ENCODE measurements around the gene SDCCAG8.

The SDCCAG8 gene

DNA sequence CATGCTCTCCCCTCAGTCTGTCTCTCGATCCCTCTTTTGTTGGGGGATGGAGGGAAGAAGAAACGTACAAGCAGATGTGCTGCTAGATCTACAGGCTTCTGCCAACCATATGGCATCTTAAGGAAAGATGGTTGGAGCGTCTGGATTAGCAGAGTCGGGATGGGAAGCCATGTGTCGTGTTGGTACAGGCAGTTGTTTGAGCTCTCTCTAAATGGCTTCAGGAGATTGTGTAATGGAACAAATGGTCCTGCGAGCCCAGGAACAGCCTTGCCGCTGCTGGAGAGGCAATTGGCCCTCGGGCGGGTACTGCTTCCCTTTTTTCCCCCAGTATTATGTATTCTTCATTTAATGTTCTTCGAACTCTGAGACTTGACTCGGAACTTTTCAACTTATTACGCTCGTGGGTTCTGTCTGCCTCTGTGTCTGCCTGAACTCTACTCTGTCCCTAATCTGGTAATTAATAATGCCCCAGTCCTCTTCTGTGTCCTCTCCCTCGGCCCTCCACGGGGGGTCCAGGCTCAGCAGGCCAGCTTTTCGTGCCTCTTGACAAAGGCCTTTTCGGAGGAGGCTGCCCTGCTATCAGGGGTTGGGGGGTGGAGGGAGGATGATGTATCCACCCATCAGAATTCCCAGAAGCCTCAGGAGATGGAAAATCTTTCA, 215.3 kb downstream of the SDCCAG8 start:
- DNase-seq = no peak

DNA sequence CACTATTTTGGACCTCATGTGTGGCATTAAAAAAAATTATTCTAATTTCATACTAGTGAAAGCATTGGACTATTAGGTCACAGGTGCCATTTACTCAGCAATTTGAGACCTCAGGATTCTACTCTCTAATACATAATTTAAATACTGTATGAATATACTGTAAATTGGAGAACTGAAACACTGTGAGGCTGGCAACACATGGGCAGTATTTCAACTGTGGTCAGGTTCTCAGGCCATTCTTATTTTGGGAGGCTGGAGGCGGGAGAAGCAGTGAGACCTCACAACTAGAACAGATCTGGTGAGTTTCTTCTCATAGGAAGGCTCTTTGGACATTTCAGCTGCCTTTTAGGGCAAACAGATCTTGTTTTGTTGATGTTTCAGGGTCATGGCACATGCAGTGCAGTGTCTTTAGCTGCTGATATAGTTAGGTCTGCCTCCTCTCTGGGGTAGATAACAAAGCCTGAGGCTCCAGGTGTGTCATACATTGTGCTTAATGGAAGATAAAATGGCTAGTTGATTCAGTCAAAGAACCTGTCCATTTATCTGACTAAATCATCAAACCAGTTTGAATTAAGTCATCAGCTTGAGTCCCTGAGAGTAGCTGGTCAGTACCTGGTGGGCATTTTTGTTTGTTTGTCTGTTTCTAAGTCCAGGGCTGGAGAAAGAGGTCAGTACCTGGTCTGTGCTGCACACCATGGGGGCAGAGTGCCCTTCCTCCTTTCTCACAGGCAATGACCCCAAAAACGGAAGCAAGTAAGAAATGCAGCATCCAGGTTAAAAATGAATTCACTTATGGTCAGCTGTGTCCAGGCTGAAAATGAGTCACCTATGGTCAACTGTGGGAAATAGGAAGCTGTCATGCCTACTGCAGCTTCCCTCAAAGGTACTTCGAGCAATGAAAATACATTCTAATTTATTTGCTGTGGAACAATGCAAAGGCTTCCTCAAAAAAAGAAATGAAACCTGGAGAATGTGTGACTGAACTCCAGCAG, 216.2 kb downstream of the SDCCAG8 start:
- no peak for DNase-seq

DNA sequence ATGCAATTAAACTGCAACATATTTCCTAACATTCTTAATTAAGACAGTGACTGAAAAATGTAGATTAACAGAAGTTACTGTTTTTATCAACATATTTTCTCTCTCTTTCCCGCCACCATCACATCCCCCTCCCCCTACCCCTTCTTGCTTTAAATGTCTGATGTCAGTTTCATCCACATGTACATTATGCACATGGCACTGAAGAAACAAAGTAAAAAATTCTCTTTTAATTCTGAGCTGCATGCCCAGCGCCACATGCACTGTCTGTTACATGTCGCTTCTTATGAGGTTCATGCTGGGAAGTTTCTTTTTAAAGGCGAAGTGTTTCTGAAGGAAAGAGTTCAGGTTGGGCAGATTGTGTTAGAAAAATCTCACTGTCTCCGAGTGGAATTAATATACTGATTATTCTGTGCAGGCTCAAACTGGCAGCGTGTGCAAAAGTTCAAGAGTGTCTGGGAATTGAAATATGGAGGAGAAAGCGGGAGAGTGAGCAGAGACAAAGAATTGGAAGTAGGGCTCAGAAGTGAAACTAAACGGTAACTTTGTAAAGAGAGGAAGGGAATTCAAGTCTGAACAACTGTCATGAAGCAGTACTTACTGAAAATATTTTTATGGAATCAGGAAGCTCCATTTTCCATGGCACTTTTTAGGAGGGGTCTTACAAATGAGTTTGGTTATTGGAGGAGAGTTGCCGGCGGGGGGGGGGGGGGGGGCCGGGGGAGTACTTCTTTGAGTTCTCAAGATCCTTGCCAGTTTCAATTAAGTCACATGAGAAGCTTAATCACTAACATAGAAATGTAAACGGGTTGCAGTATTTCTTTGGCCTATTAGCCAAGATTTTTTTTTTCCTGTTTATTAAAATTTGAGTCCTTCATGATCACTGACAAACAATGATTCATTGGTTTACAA, 217.6 kb downstream of the SDCCAG8 start:
- no peak for DNase-seq

DNA sequence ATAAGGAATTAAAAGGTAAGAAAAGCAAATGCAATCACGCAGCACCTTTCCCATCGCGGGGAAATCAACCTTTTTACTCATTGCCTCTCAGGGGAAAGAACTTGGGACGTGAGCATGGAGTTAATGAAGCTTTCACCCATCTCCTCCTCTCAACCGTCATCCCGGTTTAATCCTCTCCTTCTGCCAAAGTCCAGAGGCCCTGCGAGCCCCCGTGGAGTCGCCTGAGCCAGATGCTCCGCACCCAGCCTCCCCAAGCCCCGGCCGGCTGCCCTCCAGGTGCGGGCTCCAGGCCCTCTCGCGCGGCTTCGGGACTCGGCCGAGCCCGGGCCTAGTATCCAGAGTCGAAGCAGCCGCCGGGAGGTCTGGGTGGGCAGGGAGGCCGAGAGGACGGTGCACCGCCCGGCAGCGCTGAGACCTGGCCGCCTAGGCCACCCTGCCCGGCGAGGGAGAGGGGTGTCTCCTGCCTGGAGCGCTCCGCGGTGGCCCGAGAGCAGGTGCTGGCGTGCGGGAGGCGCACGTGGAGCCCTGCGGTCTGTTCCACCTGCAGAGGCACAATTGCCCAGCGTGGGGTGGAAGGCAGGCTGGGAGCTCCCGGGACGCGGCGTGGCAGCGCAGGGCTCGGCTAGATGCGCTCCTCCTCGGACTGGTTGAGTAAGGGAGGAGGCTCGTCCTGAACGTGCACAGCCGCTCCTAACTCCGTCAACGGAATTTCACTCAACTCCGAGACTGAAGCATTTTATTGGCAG, 218.5 kb downstream of the SDCCAG8 start:
- DNase-seq = no peak

DNA sequence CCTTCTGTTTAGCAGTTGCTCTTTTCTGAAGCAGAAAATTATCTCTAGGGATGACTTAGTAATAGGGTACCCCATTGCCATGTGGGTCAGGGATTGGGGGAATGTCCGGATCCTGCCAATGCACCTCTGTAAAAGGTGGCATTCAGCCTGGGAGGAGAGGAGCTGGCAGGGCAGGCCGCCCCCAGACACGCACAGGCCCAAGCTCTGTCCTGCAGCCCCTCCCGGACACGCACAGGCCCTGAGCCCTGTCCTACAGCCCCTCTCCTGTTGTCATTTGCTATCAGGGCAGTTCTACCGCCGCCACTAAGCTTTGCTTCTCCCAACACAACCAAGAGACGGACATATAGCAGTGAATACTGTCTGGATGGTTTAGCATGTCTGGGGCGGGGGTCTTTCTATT, 219.1 kb downstream of the SDCCAG8 start:
- DNase-seq = no peak

DNA sequence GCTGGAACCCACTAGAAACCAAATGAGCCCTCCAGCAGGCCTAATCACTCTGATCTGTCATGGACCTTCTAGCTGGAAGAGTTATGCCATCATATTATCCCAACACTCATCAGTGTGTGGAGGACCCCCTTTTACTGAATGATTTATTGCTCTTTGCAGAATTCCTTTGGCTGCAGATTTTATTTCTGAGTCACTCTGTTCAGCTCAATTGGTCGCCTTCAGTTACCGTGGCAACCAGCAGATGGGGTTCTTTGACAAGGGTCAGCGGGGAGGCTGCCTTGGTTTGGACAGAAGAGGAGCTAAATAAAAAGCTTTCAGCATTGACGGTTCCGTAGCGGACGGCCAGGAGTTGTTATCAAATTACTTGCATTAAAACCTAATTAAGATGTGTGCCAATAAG, 220.1 kb downstream of the SDCCAG8 start:
- no peak for DNase-seq

DNA sequence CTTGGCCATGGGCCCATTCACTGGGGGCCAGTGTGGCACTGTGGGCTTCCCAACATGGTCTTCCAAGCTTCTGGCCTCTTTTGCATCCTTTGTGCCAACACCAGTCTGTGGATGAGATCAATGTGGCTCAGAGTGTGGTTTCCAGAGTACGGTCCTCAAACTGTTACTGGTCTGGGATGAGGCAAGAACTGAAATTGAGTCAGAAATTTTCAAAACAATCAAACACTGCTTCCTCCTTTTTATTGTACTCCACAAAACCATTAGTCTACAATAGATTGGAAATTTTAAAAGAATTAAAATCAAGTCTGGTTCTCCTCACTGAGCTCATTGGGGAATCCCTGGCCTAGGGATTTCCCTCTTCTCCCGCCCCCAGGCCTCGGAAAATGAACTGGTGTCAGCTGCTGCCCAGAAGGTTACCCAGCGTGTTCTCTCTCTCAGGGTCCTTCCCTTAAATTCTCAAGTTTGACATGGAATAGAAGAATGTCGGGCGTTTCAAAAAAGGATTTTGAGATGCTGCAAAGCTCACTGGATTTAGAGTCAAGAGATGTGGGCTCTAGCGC, 222.0 kb downstream of the SDCCAG8 start:
- DNase-seq = no peak

DNA sequence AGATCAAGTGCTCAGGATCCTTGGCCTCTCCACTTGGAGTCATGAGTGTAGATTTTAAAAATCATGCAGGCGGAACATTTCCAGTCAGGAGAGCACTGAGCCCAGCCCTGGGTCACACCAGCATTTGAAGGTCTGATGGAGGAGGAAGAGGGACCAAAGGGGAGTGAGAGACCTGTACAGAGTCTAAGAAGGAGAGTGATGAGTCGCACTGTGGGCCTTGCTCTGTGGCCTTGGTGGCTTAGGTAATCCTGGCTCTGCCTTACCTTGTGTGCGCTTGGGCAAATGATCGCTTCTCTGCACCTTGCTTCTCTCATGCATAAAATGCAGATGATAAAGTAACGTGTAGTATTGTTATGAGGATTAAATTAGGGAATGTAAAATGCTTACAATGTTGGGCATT, 225.3 kb downstream of the SDCCAG8 start:
- DNase-seq = no peak

DNA sequence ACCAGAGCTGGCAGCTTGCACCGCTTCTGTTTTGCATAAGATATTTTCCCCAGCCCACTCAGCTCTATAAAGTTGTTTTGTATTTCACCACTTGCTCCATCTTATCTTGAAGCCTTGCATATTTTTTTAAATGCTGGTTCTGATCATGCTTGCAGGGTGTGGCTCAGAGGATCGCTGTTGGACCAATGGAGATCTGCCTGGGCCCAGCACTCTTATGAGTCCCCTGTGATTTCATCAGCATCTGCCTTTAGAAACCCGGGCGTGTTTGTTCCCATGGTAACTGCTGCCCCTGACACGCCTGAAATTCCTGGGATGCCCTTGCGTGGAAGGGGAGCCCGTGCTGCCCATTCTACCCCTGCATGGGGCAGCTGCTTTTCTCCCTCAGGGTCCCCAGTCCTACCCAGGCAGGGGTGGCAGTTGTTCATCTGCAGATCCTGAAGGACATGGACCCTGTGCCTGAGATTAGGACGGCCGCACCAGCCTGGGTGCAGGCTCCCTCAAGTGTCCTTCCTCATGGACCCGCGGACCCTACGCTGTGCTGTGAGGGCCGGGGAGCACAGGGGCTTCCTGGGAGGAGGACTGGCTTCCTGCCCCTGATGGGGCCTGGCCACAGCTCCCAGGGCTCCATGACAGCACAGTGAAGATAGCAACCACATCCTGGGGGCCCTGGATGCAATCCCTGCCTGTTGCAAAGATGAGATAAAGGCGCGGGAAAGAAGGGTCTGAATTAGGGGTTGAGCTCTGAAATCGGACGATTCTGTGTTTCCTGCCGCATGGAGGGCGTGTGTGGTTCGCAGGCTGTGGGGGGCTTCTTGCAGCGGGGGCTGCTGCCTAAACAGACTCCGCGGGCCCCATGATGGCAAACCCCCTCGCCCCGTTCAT, 226.5 kb downstream of the SDCCAG8 start:
- DNase-seq = no peak

DNA sequence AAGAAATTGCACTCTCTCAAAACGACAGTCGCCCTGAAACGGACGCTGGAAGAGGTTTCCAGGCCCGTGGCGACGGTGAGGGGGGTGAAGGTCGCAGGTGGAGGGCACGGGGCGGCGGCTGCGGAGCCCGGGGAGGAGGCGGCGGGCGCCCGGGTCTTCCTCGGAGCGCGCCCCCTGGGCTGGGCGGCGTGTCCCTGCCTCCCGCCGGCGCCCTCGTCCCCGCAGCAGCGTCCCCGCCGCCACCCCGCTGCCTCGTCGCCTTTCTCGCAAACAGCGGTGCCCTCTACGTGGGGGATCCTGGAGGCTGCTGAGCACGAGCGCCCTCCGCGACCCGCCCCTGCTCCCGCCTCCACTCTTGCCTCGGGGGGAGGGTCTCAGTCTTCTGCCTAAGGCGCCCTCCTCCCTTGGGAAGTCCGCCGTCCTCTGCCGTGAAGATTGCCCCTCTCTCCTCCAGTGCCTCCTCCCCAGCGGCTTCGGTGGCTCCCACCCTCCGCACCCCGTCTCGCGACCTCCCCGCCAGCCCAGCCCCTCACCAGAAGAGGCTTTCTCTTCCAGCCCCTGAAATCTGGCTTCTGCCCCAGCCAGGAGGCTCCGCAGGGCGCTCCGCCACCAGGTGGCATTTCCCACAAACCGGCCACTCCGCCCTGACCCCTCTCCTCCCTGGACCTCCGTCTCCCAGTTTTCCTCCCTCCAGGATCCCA, 227.4 kb downstream of the SDCCAG8 start:
- DNase-seq = no peak

DNA sequence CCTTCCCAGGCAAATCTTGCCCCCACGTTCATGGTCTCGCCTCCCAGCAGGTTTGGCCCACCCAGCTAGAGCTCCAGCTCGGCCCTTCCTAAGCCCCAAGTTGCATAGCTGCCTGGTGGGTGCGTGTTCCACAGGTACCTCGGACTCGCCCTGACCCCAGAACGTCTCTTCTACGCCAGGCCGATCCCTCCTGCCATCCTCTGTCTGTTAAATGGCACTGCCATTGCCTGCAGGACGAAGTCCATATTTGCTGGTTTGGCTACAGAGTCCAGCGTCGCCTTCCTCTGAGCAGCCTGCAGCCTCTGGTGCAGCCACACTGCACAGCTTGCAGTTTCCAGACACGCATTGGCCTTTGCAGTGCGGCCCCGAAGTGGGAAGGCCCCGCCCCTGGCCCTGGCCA, 228.1 kb downstream of the SDCCAG8 start:
- DNase-seq = no peak

DNA sequence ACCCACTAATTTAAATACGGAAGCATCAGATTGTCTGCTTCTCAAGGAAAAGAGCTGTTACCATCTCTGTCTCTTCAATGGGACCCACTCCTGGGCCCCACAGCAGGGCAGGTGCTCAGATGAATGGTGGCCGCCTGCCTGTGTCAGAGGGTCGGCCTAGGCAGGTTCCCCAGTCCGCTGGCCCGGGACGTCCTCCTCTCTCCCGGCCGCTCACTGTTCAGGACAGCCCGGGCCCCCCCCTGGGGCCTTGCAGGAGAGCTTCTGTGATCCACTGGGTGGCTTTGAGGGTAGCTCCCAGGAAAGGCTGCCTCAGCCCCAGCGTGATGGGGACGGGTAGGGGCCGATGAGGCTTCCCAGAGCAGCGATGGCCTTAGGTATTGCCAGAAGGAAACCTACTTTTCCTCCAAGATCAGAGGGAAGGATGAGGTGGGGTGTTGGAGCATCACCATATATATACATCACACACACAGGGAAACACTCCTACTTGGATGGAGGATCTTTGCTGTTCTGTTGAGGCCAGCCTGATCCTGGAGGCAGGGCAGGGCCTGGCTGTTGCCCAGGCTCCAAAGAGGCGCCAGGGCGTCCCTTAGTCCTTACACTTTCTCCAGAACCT, 231.3 kb downstream of the SDCCAG8 start:
- DNase-seq = no peak

DNA sequence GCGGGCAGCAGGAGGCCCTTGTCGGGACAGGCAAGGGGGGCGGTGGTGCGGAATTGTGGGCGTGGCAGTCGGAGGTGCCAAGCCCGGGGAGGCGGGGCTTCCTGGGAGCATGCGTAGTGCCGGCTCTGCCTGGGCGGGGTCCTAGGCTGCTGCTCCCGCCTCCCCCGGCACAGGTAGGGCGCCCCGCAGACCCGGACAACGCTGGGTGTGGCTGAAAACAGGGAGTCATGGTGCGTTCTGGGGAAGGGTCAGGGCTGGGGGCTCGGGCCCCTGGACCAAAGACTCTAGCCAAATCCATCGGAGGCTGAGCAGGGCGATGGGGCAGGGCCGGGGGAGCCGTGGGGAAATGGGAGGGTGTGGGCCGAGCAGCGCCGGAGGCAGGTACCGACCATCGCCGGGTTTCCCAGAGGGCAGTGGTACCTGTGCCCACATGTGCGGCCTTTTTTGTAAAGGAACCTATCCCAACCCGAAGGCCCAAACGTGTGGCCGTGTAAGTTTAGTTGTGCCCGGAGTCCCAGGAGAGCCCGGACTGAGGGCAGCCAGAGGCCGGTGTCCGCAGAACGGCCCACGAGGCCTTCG, 231.9 kb downstream of the SDCCAG8 start:
- DNase-seq = no peak

DNA sequence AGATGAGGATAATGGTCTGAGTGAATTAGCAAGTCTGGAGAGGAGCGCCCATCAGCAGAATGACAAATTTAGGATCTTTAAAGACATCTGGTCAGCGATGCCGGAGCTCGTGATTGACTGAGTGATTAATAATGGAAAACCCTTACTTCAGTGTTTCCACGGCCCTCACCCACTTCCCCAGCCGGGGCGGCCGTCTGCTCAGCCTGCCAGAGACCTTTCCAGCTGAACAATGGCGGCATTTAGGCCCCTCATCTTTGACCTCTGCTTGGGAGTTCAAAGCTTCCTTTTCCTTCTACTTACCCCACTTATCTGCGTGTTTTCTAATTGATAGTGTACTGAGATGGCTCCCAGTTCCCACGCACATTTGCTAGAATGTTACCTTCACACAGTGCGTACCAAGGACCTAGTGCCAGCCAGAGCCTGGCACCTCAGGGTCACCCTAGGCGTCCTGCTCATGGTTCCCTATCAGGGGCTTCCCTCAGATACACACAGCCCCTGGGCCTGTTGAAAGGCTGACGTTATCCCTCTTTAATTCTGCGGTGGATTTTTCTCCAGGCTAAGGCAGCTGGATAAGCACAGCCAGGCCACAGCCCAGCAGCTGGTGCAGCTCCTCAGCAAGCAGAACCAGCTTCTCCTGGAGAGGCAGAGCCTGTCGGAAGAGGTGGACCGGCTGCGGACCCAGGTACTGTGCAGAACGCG, 232.8 kb downstream of the SDCCAG8 start:
- DNase-seq = no peak

DNA sequence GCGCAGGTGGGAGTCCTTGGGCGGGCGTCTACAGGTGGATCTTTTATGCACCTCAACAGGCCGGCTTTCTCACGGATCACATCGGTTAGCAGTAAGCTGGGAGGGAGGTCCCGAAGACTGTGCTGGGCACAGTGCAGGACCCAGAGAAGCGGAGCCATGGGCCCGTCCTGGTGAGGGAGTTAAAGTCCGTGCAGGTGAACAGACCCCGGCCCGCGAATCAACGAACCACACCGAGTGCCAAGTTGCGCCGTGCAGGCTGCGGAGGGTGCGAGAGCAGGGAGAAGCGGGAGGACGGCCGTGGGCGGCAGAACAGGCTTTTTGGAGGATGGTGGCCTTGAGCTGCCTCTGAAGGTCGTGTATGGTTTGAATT, 233.3 kb downstream of the SDCCAG8 start:
- no peak for DNase-seq

DNA sequence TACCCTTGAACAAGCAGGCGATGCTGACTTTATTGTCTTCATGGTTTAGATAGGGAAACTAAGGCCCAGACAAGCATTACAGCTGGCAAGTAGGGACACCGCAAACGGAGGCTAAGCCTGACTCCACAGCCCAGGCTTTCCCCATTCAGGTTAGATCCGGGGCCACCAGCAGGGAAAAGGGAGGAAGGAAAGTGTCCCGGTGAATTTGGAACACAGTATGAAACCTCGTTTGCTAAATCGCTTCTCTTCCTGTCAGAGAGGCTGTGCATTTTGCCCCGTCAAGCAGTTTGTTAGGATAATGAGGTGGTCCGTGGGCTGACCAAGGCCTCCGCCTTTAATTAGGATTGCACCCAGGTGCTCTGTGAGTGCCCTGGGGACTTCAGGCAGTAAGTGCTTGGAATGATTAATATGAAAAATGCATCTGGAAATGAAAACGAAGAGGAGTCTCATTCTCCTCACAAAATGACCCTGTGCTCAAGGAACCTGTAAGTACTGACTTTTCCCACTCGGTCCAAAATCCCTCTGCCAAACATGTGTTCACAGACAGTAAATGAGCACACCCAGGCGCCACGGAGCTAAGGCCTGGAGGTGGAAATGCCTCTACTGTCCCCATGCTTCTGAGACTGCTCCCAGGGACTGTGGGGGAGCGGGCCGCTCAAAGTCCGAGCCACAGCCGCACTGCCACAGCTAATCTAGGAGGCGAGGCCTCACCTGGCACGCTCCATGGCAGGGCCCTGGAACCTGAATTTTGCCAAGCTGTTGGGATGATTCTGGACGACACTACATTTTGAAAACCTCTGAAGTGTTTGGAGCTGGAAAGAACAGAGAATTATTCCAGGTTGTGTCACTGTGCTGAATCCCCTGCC, 234.1 kb downstream of the SDCCAG8 start:
- DNase-seq = no peak

DNA sequence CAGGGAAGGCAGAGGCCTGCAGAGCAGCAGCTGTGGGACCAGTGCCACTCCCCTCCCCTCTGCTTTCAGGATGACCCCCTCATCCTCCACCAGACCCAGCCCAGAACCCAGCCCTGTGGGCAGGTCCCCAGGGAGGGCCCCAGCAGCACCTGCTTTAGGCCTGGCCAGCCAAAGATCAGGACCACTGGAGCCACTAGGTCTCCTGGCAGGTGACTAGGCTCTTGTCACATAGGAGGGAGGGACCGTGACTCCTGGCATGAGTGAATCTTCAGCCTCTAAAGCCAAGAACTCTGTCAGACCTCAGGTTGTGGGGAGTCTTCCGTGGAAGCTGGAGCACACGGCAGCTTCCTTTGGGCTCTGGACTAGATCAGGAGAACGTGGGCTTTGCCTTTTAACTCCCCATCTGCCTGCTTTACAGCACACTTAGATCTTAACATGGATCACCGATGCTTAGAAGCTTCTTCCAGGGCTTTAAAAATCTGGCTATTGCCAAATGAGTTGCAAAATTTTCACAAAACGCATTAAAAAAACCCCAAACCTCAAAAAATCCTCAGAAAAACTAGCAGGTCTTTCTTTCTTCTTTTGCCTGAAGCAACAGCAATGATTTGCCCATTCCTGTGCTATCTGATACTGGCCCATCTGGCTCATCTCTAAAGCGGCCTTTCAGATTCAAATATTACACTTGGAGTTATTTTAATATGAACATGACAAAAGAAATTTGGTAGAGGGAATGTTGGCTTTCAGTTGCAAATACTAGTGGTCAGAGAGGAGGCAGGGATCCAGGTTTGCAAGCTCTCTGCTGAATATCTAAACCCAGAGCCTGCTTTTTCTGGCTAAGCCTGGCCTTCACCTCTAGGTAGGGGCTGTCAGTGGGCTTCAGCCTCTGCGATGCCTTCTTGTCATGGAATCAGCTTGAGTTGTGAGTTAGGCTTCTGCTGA, 235.2 kb downstream of the SDCCAG8 start:
- no peak for DNase-seq

All from NCI-H2029 treated with DMSO at 0.1 percent for 48 hours (cell line).